Brain microvascular endothelial cell (primary cell): ENCODE results near the gene ARMC9.

Experiments
- DNase-seq: peaks from one replicate; pipeline ENCODE4 v3.0.0-alpha.2; 2020
- H3K27ac ChIP-seq: fragments of 250-450 bp; sonication (Bioruptor Pico); 2 replicates; pipeline ENCODE4 v1.5.1; 2020; ENCODE audit warnings: mild to moderate bottlenecking, moderate library complexity
- H3K27me3 ChIP-seq: fragments of 250-450 bp; sonication (Bioruptor Pico); replicated peaks from 2 replicates; pipeline ENCODE4 v1.5.1; 2020; ENCODE audit warnings: mild to moderate bottlenecking
- H3K36me3 ChIP-seq: fragments of 250-450 bp; sonication (Bioruptor Pico); replicated peaks from 2 replicates; pipeline ENCODE4 v1.5.1; 2020; ENCODE audit warnings: mild to moderate bottlenecking
- H3K4me3 ChIP-seq: 2 replicates; pipeline ENCODE4 v1.5.1; 2011; ENCODE audit warnings: low read depth, mild to moderate bottlenecking, control low read depth, low read length, moderate library complexity
- in situ Hi-C: cut with HindIII; loops from 2 replicates; pipeline ENCODE4 v1.10.0; 2017; ENCODE audit warnings: low sequenced_read_pairs, low pct_ligation_motif_present
- TF ChIP-seq, protein P1 (sequence below): IDR thresholded peaks from 2 replicates; pipeline ENCODE4 v1.5.1; 2011; ENCODE audit warnings: low read depth, mild to moderate bottlenecking, moderate library complexity, low read length, control low read depth, inconsistent platforms; ENCODE audit errors: missing control alignments

ARMC9 gene

DNA sequence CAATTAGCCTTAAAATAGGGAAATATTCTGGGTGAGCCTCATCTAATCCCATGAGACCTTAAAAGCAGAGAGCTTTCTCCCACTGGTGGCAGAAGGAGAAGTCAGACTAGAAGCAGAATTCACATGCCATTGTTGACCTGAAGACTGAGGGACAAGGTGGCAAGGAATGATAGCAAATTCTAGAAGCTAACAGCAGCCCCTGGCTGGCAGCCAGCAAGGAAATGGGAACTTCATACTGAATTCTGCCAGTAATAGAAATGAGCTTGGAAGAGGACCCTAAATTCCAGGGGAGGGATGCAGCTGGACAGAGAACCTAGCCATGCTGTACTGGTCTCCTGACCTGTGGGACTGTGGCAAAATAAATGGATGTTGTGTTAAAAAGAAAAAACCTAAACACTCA, 216.6 kb downstream of the ARMC9 start:
- no peak overlapping the region for H3K27ac ChIP-seq
- in situ Hi-C loops, result loop anchor here (25.0 kb wide), 1 partner anchor 103 kb away; no protein-coding TSS in a partner anchor
- H3K4me3 ChIP-seq, result no peak overlapping the region
- no peaks in the 10 kb centered on the region for H3K27me3 ChIP-seq
- TF ChIP-seq, protein P1, sequence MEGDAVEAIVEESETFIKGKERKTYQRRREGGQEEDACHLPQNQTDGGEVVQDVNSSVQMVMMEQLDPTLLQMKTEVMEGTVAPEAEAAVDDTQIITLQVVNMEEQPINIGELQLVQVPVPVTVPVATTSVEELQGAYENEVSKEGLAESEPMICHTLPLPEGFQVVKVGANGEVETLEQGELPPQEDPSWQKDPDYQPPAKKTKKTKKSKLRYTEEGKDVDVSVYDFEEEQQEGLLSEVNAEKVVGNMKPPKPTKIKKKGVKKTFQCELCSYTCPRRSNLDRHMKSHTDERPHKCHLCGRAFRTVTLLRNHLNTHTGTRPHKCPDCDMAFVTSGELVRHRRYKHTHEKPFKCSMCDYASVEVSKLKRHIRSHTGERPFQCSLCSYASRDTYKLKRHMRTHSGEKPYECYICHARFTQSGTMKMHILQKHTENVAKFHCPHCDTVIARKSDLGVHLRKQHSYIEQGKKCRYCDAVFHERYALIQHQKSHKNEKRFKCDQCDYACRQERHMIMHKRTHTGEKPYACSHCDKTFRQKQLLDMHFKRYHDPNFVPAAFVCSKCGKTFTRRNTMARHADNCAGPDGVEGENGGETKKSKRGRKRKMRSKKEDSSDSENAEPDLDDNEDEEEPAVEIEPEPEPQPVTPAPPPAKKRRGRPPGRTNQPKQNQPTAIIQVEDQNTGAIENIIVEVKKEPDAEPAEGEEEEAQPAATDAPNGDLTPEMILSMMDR, result no peak
- no peak for DNase-seq
- H3K36me3 ChIP-seq, result no peaks in the 10 kb centered on the region

DNA sequence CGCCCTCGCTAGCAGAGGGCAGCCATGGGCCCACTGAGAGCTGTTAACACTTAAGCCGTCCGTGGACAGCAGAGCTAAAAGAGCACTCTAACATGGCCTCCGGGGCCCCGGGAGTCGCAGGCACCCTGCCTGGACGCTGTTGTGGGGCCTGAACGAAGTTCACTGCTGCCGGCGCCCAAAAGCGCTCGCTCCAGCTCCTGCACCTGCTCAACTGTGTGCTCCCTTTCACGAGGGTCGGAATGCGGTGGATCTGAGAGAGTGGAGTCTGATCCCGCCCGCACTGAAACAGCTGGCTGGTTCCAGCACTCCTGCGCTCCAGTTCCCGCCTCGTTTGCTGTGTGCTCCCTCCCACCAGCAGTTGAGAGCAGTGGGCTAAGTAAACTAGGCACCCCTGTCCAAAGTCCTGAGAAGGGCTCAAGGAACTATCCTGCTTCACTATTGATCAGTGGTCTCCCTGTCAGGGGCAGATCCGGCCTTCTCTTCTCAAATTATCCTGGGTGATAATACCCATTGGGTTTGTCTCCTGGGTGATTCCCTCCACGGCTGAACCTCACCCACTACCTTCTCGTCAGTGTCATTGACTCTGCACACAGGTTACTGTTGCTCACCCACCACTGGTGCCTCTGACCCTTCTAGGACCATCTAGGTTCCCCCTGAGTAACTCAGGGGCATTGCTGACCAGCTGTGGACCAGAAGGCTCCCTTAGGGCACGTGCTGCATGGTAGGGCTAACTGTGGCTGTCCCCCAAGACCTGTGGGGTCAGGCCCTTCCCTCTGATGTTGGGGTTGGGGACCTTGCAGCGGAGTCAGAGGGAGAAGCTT, 220.6 kb downstream of the ARMC9 start:
- no peak overlapping the region for H3K4me3 ChIP-seq
- H3K27me3 ChIP-seq, result no peaks in the 10 kb centered on the region
- DNase-seq, result no peak
- in situ Hi-C loops, result loop anchor here (25.0 kb wide), 1 partner anchor 107 kb away; no protein-coding TSS in a partner anchor
- no peaks in the 10 kb centered on the region for H3K36me3 ChIP-seq
- TF ChIP-seq, protein P1, result no peak
- no peak overlapping the region for H3K27ac ChIP-seq

DNA sequence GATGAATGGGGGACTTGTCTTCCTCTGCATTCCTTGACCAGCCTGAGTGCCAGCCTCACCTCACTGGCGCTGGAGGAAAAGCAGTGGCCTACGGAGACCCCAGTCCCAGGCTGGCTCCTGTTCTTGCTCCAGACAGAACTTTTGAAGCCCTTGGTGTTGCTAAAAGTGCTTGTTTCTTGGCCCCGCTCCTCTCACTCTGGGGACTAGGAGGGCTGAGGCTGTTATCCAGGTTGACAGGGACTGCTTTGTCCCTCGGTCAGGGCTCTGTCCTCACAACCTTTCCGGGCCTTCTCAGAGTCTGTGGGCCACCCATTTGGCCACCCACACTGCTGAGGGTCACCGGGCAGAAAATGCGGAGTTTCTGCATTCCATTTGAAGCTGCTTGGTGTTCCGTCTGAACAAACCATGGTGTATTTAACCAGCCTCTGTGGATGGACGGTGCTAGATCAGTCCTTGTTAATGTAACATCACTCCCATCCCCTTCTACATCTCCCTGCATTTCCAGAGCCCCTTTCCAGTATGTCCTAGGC, 222.7 kb downstream of the ARMC9 start:
- DNase-seq, result no peak
- Histone ChIP-seq H3K36me3 (no peaks in the 10 kb centered on the region), H3K4me3 (no peak overlapping the region), H3K27ac (no peak overlapping the region), H3K27me3 (no peaks in the 10 kb centered on the region)
- in situ Hi-C loops, result loop anchor here (25.0 kb wide), 1 partner anchor 109 kb away; no protein-coding TSS in a partner anchor
- TF ChIP-seq, protein P1, result no peak

DNA sequence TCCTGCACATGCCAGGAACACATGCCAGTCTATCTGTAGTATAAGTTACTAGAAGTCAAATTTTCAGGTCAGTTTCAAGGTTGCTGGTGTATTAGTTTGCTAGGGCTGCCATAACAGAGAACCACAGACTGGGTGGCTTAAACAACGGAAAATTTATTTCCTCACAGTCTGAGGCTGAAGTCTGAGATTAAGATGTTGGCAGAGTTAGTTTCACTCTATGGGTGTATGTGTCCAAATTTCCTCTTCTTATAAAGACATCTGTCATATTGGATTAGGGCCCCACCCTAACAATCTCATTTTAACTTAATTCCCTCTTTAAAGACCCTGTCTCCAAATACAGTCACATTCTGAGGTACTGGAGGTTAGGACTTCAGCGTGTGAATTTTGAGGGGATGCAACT, 223.6 kb downstream of the ARMC9 start:
- in situ Hi-C loops, result loop anchor here (25.0 kb wide), 1 partner anchor 110 kb away; no protein-coding TSS in a partner anchor
- Histone ChIP-seq H3K27me3 (no peaks in the 10 kb centered on the region), H3K27ac (no peak overlapping the region), H3K4me3 (no peak overlapping the region), H3K36me3 (no peaks in the 10 kb centered on the region)
- DNase-seq, result no peak
- TF ChIP-seq, protein P1, result no peak

DNA sequence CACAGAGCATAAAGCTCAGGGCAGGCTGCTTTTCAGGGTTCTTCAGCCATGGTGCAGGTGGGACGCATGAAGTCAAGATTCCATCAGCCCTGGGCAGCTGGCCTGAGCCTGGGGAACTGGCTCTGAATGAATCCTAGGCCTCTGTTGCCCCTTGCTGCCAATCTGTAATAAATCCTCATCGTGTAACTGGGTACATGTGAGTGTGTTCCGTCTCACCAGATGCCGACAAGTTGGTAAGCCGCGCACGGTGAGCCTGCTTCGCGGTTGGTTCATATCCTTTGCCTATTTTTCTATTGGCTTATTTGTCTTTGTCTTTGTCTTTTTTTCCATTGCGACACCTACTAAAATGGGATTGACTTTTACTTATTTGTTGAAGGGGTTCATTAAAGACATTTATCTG, 224.7 kb downstream of the ARMC9 start:
- TF ChIP-seq, protein P1, result no peak
- H3K36me3 ChIP-seq, result no peaks in the 10 kb centered on the region
- in situ Hi-C loops, result loop anchor here (25.0 kb wide), 1 partner anchor 111 kb away; no protein-coding TSS in a partner anchor
- H3K27ac ChIP-seq, result no peak overlapping the region
- no peak for DNase-seq
- no peaks in the 10 kb centered on the region for H3K27me3 ChIP-seq
- no peak overlapping the region for H3K4me3 ChIP-seq
